Cerebellar nuclear complex (tissue), 1 donor: ENCODE measurements around the gene MT1M.
A peak's percentile ranks its signal among the peaks of the same experiment; 100 is the strongest.
"Not testable (repeated sequence)": the region's sequence is repeated elsewhere in the genome, so short reads cannot be mapped to it uniquely, and the experiment has no call there.

Source experiments
- DNase-seq, 2 experiments: peaks; one replicate each; lab custom pipeline; 2025; lab: John Stamatoyannopoulos, UW

Gene MT1M

DNA sequence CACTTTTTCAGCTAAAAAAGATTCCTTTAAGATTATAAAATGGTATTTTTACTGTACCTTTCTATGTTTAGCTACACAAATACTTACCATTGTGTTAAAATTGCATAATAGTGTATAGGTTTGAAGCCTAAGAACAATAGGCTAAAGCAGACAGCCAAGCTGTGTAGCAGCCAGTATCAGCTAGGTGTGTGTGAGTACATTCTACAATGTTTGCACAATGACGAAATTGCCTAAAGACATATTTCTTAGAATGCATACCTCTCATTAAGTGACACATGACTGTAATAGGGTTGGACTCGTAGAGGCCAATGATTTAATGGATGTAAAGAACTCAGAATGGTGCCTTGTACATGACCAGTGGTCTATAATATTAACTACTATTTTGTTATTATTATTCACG lies 17.4 kb downstream of the MT1M start:
- no peak for DNase-seq

DNA sequence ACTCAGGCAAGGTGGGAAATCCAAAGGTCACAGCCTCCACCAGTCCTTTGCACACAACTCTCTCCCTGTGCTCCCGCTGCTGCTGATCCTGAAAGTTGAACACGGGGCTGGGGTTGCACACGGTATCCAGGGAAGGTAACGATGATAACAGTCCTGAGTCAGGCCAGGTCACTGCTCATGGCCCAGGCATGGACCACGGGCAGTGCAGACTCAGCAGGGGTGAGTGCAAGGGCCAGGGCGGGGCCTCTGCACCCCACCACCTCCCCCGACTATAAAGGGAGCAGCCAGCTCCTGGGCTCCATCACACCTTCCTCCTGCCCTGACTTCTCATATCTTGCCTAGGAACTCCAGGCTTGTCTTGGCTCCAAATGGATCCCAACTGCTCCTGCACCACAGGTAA lies 19.1 kb downstream of the MT1M start, which contains the start of gene MT1B:
MT1B (plus strand) TSS at position 301 of the 400 bp plus-strand sequence; CDS start at position 369, 68 bp downstream.
- no peak for DNase-seq

DNA sequence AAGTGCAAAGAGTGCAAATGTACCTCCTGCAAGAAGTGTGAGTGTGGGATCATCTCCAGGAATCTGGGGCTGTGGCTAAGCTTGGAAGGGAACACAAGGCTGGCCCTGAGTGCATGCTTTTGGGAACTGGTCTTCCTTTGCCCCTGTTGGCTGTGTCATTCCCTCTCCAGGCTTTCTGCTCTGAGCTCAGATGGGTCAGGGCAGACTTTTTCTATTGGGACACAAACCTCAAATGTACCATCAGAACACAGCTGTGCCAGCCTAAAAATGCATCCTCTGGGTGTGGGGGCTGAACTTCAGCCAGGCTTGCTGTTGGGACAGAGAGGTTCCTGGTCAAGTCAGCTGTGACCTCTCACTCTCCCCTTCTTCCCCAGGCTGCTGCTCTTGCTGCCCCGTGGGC lies 20.1 kb downstream of the MT1M start:
- no peak for DNase-seq

DNA sequence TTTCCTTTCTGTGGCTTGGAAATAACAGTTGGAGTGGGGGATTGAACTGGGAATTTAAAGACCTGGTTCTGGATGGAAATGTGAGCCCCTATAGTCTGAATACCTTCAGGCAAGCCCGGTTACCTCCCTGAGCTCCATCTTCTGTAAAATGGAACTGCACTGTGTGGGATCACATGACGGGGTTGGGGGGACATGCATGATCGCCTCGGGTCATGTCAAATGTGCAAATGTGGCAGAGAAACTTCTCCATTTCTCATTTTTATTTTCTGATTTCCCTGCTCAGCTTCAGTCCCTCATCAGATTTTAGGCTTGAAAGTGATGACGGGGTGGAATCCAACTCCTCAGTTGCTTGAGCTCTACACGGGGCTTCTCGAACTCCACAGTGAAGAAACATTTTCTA lies 20.8 kb downstream of the MT1M start:
- DNase-seq = no peak

DNA sequence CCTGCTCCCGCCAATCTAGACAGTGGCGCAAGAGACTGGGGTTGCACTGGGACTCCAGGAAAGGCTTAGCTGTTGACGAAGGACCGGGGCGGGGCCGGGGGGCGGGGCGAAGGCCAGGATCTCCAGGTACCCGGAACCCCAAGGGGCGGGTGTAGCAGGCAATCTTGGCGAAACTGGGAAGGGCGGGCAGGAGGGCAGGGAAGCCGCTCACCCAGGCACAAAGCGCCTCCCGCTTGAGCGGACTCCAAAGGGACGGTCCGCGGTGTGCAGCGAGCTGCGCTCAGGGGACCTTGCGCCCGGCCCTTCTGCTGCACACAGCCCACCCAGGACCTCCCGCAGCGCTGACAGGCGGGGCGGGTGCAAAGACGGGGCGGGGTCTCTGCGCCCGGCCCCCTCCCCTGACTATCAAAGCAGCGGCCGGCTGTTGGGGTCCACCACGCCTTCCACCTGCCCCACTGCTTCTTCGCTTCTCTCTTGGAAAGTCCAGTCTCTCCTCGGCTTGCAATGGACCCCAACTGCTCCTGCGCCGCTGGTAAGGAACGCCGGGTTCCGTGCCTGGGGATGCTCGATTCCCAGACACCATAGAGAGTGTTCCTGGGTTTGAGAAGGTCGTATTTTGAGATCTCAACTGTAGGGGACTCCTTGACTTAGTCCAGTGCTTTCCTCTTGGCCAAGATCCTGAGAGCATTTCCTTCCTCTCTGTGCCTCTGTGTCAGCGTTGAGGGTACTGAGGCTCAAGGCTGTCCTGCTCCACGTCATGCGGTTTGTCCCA lies 25.3 kb downstream of the MT1M start, which contains the start of gene MT1F:
MT1F (plus strand) TSS at position 405 of the 772 bp plus-strand sequence; CDS start at position 505, 100 bp downstream.
- DNase-seq = peak; percentile 43 to 55

DNA sequence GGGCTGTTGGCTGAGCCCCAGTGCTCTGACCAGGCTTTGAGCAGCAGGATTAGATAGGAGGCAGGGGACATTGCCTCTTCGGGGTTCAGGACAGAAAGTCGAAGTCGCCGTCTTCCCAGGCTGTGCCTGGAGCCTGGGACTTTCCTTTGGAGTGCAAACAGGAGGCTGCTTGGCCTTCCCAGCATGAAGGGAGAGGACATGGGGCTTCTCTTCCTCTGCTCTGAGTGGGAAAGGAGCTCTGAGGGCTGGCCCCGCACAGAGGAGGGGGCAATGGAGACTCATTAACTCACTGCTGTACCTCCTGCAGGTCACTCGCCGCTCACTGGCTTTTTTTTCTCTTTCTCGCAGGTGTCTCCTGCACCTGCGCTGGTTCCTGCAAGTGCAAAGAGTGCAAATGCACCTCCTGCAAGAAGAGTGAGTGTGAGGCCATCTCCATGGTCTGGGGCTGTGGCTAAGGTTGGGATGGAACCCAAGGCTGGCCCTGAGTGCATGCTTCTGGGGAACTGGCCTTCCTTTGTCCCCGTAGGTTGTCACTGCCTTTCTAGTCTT lies 25.9 kb downstream of the MT1M start:
- DNase-seq = no peak

DNA sequence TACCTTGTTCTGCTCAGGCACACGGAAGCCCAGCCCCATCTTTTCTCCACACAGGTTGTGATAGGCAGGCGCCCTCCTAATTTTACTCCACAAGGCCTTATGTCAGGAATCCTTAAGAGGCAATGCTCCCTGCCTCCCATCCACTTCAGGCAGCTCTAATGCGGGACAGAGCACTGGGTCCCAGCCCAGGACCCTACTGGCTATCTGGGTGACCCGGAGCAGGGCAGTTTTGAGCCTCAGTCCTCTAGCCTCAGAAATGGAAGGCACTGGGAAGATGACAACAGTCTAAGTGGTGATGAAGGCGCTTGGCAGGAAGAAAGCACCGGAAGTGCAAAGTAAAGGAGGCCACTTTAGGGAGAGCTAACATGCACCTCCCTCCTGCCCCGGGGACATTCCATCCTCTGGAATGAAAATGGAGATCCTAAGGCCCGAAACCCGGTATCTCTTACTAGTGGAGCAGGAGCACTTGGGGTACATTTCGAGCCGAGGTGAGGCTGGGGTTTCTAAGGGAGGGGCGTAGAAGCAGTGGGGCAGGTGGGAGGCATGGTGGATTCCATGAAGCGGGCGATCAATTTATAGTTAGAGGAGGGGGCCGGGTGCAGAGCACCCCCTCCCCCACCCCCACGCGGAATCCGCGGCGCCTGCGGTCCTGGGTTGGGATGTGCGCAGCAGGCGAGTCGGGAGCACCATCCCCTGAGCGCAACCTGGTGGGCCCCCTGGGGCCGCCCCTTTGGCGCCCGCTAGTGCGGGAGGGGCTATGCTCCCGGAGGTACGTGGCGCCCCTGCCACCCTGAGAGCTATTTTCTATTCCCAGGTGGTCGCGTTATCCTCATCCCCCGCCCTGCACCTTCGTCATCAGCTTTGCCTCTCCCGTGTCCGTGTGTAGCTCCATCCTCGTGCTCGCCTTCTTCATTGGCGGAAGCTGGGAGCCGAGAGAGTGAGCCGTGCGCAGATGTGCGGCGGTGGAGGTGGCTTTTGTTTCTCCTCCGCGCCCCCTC lies 30.2 kb downstream of the MT1M start:
- DNase-seq = no peak

DNA sequence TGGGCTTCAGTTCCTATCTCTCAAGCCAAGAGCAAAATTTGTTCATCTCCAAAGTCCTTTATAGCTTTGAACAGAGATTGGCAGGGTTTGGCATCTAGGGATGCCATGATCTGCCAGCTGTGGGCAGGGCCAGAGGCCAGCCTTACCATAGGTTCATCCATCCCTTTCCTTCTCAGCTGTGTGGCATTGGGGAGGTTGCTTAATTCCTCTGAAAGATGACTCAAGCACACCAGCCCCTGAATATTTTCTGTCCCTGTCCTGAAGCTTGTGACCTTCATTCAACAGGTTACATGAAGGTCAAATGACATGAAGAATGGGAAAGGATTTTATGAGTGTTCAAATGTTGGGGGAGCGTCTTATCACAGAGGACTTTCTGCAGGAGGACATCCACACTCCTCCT lies 32.0 kb downstream of the MT1M start:
- DNase-seq = no peak

DNA sequence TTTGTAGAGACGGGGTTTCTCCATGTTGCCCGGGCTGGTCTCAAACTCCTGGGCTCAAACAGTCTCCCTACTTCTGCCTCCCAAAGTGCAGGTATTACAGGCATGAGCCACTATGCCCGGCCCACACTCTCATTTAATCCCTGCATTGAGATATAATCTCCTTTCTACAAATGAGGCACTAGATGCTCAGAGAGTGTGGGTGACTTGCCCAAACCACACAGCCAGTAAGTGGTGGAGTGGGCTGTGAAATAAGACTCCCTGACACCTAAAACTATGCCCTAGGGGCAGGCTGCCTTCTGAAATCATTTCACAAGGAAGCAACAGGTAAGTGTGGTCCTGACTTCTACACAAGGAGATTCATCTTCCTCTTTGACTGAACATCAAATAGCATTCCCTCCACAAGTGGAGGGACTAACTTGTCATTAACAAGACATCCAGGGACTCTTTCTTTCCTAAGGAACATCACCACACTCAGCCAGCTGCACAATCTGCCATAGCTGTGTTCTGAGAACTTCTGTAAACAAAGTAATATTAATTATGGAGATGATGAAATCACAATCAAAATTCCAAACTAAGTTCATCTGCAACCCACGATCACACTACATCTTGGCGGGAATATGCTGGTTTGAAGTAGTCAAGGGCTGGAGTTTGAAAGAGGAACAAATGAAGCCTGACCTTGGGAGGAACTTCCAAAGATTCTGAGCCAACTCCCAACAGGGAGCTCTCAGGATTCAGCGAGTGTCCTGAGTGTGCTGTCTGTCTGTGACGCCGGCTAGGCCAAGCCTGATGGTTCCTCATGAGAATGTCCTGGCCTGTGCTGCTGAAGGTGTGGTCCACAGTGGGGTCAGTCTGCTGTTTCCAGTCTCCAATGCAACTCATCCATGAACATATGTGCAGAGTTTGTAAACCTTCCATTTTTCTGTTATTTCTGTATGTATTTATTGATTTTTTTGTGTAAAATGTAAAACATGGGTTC lies 33.1 kb downstream of the MT1M start:
- DNase-seq = not testable (repeated sequence)

DNA sequence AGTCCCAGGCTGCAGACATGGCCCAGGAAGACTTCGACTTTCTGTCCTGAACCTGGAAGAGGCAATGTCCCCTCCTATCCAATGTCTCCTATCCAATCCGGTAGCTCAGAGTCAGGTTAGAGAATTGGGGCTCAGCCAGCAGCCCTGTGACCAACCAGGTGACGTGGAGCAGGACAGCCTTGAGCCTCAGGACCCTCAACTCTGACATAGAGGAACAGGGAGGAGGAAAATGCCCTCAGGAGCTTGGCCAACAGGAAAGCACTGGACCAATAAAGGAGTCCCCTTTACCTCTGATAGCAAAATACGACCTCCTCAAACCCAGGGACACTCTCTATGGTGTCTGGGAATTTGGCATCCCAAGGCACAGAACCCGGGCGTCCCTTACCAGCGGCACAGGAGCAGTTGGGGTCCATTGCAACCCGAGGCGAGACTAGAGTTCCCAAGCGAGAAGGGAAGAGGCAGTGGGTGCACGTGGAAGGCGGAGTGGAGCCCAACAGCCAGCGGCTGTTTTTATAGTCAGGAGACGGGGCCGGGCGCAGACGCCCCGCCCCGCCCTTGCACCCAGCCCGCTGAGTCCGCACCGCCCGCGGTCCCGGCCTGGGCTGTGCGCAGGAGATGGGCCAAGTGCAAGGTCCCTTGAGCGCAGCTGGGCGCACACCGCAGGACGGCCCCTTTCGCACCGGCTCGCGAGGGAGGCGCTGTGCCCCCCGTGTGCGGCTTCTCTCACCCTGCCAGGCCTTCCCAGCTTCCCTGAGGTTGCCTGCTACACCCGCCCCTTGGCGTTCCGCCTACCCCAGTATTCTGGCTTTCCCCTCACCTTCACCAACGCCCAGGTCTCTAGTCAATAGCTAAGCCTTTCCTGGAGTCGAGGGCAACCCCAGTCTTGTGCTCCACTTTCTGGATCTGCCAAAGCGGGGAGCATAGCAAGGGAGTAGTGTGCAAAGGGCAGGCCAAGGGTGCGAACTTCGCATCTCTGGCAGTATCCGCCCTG lies 35.4 kb downstream of the MT1M start, which contains the start of gene MT1G:
MT1G (minus strand) TSS at position 485 of the 991 bp plus-strand sequence; CDS start at position 413, 72 bp downstream.
- no peak for DNase-seq

DNA sequence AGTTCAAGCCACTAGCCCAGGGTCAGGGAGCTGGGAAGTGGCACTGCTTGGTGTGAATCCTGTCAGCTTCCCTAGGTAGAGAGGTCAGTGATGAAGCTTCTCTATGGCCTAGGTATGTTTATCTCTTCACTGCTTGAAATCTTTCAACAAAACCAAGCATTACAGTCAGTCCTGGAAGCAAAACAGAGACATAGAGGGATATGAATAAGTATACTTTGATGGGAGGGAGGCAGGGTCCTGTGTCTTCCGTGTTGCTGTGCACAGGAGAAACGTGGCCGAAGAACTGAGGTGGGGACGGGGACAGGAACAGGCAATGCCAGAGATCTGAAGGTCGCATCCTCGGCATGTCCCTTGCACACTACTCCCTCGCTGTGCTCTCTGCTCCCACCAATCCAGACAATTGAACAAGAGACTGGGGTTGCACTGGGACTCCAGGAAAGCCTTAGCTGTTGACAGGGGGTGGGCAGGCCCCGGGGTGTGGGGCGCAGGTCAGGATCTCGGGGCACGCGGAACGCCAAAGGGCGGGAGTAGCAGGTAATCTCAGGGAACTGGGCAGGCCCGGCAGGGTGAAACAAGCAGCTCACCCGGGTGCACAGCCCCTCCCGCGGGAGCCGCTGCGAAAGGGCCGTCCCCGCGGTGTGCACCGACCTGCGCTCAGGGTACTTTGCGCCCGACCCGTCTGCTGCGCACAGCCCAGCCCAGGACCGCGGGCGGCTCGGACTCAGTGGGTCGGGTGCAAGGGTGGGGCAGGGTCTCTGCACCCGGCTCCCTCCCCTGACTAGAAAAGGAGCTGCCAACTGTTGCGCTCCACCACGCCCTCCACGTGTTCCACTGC lies 36.8 kb downstream of the MT1M start, which contains the start of gene MT1H:
MT1H (plus strand) TSS at position 810 of the 835 bp plus-strand sequence. CDS start 71 bp downstream, outside the sequence.
- DNase-seq = no peak

DNA sequence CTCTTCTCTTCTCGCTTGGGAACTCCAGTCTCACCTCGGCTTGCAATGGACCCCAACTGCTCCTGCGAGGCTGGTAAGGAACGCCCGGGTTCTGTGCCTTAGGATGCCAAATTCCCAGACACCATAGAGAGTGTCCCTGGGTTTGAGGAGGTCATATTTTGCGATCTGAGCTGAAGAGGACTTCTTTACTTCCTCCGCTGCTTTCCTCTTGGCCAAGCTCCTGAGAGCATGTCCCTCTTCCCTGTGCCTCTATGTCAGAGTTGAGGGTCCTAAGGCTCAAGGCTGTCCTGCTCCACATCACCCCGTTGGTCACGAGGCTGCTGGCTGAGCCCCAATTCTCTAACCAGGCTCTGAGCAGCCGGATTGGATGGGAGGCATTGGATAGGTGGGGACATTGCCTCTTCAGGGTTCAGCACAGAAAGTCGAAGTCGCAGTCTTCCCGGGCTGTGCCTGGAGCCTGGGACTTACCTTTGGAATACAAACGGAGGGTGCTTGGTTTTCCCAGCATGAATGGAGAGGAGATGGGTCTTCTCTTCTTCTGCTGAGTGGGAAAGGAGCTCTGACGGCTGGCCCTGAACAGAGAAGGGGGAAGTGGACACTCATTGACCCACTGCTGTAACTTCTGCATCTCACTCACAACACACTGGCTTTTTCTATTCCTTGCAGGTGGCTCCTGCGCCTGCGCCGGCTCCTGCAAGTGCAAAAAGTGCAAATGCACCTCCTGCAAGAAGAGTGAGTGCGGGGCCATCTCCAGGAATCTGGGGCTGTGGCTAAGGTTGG lies 37.6 kb downstream of the MT1M start:
- DNase-seq = no peak

DNA sequence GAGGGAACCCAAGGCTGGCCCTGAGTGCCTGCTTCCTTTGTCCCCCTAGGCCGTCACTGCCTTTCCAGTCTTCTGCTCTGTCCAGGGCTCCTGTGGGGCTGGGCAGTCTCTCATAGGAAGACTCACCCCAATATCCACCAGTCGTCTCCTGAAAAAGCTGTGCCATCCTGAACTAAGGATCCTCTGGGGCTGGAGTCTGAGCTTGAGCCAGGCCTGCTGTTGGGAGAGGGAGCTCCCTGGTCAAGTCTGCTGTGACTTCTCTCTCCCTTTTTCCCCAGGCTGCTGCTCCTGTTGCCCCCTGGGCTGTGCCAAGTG lies 38.1 kb downstream of the MT1M start:
- no peak for DNase-seq

DNA sequence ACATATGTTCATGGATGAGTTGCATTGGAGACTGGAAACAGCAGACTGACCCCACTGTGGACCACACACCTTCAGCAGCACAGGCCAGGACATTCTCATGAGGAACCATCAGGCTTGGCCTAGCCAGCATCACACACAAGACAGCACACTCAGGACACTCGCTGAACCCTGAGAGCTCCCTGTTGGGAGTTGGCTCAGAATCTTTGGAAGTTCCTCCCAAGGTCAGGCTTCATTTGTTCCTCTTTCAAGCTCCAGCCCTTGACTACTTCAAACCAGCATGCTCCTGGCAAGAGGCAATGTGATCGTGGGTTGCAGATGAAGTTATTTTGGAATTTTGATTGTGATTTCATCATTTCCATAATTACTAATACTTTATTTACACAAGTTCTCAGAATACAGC lies 39.2 kb downstream of the MT1M start:
- not testable (repeated sequence) for DNase-seq

DNA sequence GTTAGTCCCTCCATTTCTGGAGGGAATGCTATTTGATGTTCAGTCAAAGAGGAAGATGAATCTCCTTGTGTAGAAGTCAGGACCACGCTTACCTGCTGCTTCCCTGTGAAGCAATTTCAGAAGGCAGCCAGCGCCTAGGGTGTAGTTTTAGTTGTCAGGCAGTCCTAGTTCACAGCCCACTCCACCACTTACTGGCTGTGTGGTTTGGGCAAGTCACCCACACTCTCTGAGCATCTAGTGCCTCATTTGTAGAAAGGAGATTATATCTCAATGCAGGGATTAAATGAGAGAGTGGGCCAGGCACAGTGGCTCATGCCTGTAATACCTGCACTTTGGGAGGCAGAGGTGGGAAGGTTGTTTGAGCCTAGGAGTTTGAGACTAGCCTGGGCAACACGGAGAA lies 39.7 kb downstream of the MT1M start:
- DNase-seq = not testable (repeated sequence)

DNA sequence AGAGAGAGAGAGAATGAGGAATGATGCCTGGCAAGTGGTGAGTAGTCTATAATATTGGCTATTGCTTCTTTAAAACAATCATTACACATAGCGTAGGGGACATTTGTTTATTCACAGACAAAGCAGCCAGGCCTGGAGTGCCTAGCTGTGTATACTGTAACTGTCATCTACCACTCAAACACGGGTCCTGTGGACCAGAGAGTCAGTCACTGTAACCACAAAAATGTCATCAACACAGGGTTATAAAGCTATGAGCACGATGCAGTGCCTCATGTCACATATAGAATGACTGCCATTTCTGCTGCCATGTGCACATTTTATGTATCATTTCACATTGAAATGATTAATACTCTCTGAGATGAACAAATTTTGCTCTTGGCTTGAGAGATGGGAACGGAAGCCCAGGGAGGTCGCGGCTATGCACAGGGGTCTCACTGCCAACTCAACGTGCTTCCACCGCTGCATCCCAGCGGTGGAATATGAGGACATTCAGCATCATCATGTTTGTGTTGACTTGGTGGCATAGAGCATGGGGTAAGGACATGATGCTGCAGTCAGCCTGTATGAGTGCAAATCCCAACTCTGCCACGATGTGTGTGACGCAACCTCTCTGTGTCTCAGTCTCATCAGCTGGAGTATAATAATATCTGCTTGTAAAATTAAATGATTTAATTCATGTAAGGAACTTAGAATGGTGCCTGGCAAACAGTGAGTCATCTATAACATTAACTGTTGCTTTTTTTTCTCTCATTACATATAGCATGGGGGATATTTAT lies 40.5 kb downstream of the MT1M start:
- no peak for DNase-seq

DNA sequence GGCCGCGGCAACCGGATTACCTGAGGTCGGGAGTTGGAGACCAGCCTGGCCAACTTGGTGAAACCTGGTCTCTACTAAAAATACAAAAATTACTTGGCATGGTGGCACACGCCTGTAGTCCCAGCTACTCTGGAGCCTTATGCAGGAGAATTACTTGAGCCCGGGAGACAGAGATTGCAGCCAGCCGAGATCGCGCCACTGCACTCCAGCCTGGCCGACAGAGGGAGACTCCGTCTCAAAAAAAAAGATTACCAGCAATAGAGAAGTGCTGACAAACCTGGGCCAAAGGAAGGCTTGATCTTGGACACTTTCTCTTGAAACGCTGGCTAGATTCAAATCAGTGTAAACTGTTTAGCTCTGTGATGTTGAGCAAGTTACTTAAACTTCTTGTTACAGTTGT lies 41.5 kb downstream of the MT1M start:
- peak in 1 of 2 experiments; percentile 11 for DNase-seq
